HG03571 (cell line): ENCODE results near the gene IFT88.

ENCODE experiments used
- ATAC-seq: cut with Tn5 transposase; IDR thresholded peaks from one replicate; pipeline ENCODE4 v1.9.1; 2021; ENCODE audit not compliant: unreplicated experiment

The IFT88 gene

GRCh38 chr13:20714563-20715329, 147.8 kb downstream of the IFT88 start:
- ATAC-seq = no peak

- no peak for ATAC-seq
These were observed 148.4 kb downstream of the IFT88 start for GRCh38 chr13:20715330-20715712.

DNA sequence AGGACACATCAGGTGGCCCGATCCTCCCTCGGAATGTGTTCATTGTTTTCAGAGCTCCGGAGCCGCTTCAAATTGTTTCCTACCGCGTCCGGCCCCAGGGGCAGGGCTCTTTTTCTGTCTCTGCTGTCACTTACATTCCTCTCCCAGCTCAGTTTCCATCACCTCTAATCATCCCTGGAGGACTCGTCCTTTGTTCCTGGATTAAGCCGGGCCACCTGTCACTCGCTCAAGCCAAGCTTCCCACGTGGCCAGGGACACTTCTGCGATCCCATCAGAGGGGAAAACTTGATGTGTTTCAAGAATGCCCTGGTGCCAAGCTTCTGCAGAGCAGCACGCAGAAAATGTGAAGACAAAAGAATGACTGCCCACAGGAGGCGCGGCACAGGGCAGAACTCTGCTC, 150.0 kb downstream of the IFT88 start:
- no peak for ATAC-seq

GRCh38 chr13:20717581-20718542, 150.9 kb downstream of the IFT88 start:
- ATAC-seq = no peak

- ATAC-seq = no peak
These were observed 152.1 kb downstream of the IFT88 start for GRCh38 chr13:20718958-20719566.

DNA sequence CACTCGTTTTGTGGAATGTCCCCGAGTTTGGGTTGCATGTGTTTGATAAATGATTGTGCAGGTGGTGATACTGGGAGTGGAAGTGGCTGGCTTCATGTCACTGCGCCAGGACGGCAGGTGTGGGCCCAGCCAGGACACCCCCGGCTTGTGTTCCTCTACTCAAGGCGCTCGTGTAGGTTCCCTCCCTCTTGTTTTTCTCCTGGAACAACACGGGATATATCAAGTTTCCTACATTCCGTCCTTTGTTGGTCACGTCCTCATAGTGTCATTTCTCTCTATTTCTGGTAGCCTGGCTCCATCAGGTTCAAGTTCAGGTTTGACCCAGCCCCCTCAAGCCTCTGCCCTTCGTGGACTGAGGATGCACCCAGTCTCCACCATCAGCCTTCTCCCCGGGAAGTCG, 152.8 kb downstream of the IFT88 start:
- no peak for ATAC-seq

DNA sequence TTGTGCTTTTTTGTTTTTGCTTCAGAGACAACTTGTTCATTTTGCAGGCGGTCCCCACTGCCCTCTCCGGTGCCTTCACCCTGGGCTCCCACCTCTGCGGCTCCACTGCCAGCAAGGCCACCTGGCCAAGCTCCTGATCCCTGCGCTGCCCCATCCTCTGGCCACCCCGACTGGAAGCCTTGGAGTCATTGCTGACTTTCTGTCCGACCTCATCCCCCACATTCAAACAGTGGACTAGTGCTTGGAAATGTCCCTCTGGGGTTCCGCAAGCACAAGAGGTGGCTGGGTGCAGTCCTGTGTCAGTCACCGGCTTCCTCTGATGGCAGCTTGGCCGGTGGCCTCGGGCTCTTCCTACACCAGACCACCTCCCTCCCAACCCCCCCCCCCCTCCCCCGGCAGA, 153.5 kb downstream of the IFT88 start:
- ATAC-seq = no peak

DNA sequence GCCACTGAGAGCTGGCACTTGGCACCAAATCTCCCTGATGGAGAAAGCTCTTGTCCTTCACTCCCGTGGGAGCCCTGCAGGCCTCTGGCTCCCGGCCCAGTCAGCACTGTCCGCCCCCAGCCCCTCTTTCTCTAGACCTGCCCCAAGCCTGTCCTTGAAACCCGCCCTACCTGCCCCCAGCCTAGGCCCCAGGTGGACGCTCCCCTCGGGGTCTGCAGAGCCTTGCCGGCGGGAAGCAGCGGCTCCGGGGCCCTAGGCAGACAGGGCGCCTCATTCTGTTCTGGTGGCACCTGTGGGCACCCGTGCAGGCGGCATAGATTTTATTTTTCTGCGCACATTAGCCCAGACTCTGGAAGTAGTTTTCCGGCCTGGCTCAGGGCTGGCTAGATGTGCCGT, 154.1 kb downstream of the IFT88 start:
- no peak for ATAC-seq

GRCh38 chr13:20721454-20722357, 154.7 kb downstream of the IFT88 start:
- no peak for ATAC-seq

DNA sequence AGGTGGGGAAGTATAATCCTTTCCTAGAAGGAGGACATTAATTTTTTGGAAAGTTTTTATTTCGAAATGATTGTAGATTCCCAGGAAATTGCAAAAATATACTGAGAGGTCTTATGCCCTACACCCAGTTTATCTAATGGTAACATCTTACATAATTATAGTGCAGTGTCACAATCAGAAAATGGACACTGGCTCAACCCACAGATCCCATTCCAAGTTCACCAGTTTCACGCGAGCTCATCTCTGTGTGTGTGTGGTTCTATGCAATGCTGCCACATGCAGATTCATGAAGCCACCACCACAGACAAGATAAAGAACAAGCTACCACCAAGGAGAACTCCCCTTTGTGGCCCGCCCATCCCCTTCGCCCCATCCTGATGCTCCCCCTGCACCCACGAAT, 160.9 kb downstream of the IFT88 start:
- ATAC-seq = no peak

DNA sequence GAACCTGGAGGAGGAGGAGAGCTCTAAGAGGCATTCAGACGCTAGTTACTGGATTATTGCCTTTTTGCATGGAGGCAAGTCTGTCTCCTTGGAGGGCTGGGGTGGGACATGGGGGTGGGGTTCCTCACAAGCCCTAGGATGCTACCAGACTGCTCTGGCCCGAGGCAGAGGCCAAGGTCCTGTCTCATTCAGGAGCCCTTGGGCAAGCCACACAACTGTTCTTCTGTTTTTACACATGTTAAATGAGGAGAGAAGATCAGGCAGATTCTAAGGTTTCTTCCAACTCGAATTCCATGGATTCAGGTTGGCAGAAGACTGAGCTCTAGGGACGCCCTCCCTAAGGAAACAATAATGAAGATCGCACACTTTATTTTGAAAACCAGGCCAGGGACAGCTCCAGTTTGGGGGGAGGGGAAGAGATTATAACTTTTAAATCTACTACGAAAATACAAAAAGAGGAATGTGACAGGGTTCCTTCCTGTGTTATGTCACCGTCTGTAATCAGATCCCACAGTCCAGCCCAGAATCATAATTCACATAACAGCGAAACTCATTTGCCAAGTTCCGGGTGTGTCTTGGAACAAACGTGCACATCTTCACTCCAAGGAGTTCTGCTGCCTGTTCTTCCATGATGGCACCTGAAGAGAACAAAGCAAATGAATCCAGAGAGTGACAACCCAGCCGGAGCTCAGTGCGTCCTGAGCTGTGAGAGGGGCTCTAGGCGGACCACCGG, 161.8 kb downstream of the IFT88 start:
- no peak for ATAC-seq

- ATAC-seq = no peak
These were observed 163.0 kb downstream of the IFT88 start for GRCh38 chr13:20729633-20730585.

DNA sequence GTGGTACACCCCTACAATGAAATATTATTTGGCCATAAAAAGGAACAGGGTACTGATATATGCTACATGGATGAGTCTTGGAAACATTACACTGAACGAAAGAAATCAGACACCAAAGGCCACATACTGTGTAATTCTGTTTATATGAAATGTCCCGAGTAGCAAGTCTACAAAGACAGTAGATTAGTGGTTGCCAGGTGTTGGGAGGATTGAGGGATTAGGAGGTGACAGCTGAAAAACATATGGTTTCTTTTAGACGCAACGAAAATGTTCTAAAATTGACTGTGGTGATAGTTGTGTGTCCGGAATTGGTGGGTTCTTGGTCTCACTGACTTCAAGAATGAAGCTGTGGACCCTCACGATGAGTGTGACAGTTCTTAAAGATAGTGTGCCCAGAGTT, 171.7 kb downstream of the IFT88 start:
- ATAC-seq = no peak

GRCh38 chr13:20740021-20740420, 173.1 kb downstream of the IFT88 start:
- ATAC-seq = no peak
